CD4-positive, alpha-beta T cell (primary cell): ENCODE measurements around the gene RET. TPM values are rescaled to one million over a fixed set of nuclear protein-coding genes. Genes with fewer than 3 reads are reported as not detected.

Experiments used
- ATAC-seq: fragments of 200-7000 bp; cut with Tn5 transposase; one replicate; pipeline ENCODE4 v1.10.0; 2022; ENCODE audit warnings: mild to moderate bottlenecking; ENCODE audit not compliant: poor library complexity
- CTCF ChIA-PET: fragments of 350-600 bp; sonication (Branson Sonifier 250); formaldehyde crosslinking; loops from one replicate; lab custom pipeline; 2021; ENCODE audit warnings: antibody characterized with exemption, inconsistent platforms; lab: Charles Lee
- POLR2A ChIA-PET: fragments of 350-600 bp; sonication (Branson Sonifier 250); formaldehyde crosslinking; loops from one replicate; lab custom pipeline; 2021; ENCODE audit warnings: antibody characterized with exemption, inconsistent platforms; lab: Charles Lee
- DNase-seq, 14 experiments: peaks; one replicate each; pipeline ENCODE4 v3.0.0-alpha.2; 2013 to 2020; ENCODE audit warnings: mixed read lengths in 2 of 14
- H3K27ac ChIP-seq, 2 donors: one replicate each; pipeline versions ENCODE4 v1.5.1 to v1.7.0; 2013; ENCODE audit warnings: low read length in 2 of 2, low read depth in 1 of 2, mild to moderate bottlenecking in 1 of 2
- H3K27me3 ChIP-seq, 2 experiments: 1 replicate in 1 of 2; 2 replicates in 1 of 2; pipeline versions ENCODE4 v1.6.1 to v1.7.0; 2013; ENCODE audit warnings: low read length in 2 of 2, control low read depth in 1 of 2, mild to moderate bottlenecking in 1 of 2, moderate library complexity in 1 of 2; ENCODE audit not compliant: insufficient read depth in 2 of 2, control insufficient read depth in 1 of 2
- H3K36me3 ChIP-seq: one replicate; pipeline ENCODE4 v1.6.1; 2013; ENCODE audit warnings: low read length, control low read depth; ENCODE audit not compliant: insufficient read depth
- H3K4me1 ChIP-seq: one replicate; pipeline ENCODE4 v1.6.1; 2013; ENCODE audit warnings: low read length, control low read depth; ENCODE audit not compliant: insufficient read depth
- H3K4me3 ChIP-seq: one replicate; pipeline ENCODE4 v1.5.1; 2013; ENCODE audit warnings: mild to moderate bottlenecking, low read length, moderate library complexity
- H3K9me3 ChIP-seq, 2 experiments: 1 replicate in 1 of 2; 2 replicates in 1 of 2; pipeline versions ENCODE4 v1.6.1 to v1.7.0; 2013; ENCODE audit warnings: low read length in 2 of 2, mild to moderate bottlenecking in 2 of 2, control low read depth in 1 of 2, moderate library complexity in 1 of 2; ENCODE audit not compliant: control insufficient read depth in 1 of 2, insufficient read depth in 1 of 2
- H3K27ac Mint-ChIP-seq: one replicate; pipeline ENCODE4 v1.8.0; 2020; ENCODE audit warnings: mixed read lengths
- H3K27me3 Mint-ChIP-seq: one replicate; pipeline ENCODE4 v1.8.0; 2021; ENCODE audit warnings: mixed read lengths
- H3K36me3 Mint-ChIP-seq: one replicate; pipeline ENCODE4 v1.8.0; 2021; ENCODE audit warnings: low read depth, mixed read lengths
- H3K4me1 Mint-ChIP-seq: one replicate; pipeline ENCODE4 v1.8.0; 2021; ENCODE audit warnings: low read depth, mixed read lengths
- H3K4me3 Mint-ChIP-seq: one replicate; pipeline ENCODE4 v1.8.0; 2020; ENCODE audit warnings: mild to moderate bottlenecking, mixed read lengths
- H3K9me3 Mint-ChIP-seq: one replicate; pipeline ENCODE4 v1.8.0; 2020; ENCODE audit warnings: mixed read lengths
- intact Hi-C, 2 experiments: fragments of 100-400 bp; cut with DNase I in 1 of 2; cut with micrococcal nuclease in 1 of 2; formaldehyde crosslinking; loops; one replicate each; pipeline versions ENCODE4 v1.15.1 to v1.9.0; 2023 to 2025; cut with DNase I, micrococcal nuclease
- total RNA-seq, 174 experiments: library from RNA in 2 of 174; stranded (reverse) in 2 of 174; gene quantifications; one replicate each; pipeline ENCODE4 v1.2.3 and lab custom pipeline; 2021 to 2026
- TF ChIP-seq, protein P1 (sequence below): fragments of 200-600 bp; IDR thresholded peaks from one replicate; pipeline ENCODE4 v1.8.0; 2022; ENCODE audit warnings: antibody characterized with exemption, mild to moderate bottlenecking

Gene RET
- total RNA-seq, 2 experiments from 2014 or later = not detected

DNA sequence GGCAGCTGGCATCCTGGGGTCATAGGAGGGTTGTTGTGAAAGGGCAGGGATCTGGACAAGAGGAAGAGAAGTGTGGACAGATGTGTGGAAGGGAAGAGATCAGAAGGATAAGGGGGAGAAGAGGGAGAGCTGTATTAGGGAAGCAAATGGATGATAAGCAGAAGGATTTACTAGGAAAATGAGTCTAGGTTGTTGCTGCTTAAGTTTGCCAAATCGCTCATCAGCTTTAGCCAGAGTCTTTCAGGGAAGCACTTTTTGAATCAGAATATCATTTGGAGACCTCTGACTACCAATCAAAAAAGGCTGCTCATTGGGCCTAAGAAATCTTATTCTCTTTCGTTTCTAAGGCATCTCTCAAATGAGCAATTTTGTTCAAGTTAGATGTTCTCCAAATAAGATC is 58.8 kb downstream of the RET start:
- Histone ChIP-seq H3K9me3 (no peaks in the 10 kb centered on the region), H3K4me1 (peaks cover 17% of the 10 kb centered on the region), H3K27ac (no peak overlapping the region), H3K4me3 (no peak overlapping the region), H3K27me3 (no peaks in the 10 kb centered on the region), H3K36me3 (no peaks in the 10 kb centered on the region)
- no peaks in the 10 kb centered on the region for H3K27me3 Mint-ChIP-seq
- DNase-seq = no peak
- H3K9me3 Mint-ChIP-seq = no peaks in the 10 kb centered on the region
- peaks cover 11% of the 10 kb centered on the region for H3K36me3 Mint-ChIP-seq
- TF ChIP-seq, protein P1, sequence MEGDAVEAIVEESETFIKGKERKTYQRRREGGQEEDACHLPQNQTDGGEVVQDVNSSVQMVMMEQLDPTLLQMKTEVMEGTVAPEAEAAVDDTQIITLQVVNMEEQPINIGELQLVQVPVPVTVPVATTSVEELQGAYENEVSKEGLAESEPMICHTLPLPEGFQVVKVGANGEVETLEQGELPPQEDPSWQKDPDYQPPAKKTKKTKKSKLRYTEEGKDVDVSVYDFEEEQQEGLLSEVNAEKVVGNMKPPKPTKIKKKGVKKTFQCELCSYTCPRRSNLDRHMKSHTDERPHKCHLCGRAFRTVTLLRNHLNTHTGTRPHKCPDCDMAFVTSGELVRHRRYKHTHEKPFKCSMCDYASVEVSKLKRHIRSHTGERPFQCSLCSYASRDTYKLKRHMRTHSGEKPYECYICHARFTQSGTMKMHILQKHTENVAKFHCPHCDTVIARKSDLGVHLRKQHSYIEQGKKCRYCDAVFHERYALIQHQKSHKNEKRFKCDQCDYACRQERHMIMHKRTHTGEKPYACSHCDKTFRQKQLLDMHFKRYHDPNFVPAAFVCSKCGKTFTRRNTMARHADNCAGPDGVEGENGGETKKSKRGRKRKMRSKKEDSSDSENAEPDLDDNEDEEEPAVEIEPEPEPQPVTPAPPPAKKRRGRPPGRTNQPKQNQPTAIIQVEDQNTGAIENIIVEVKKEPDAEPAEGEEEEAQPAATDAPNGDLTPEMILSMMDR = no peak
- H3K27ac Mint-ChIP-seq = peak overlapping the region; percentile 96
- peak overlapping the region; percentile 90 for H3K4me3 Mint-ChIP-seq
- H3K4me1 Mint-ChIP-seq = peaks cover 29% of the 10 kb centered on the region
- ATAC-seq = no peak
- intact Hi-C loops = loop anchor here (2.0 to 10.0 kb wide), 10 partner anchors 29 to 1819 kb away; partner anchors contain the start of genes RASSF4 (in 1 of the 2), ZNF239 (in 1 of the 2), ZNF32 (in 1 of the 2) and ZNF33B (in 1 of the 2)
- ChIA-PET POLR2A (no interaction called here), CTCF (interaction anchor here (1.5 kb wide), 1 partner anchor 69 kb away, joined by 4 read pairs; no protein-coding TSS in a partner anchor)

DNA sequence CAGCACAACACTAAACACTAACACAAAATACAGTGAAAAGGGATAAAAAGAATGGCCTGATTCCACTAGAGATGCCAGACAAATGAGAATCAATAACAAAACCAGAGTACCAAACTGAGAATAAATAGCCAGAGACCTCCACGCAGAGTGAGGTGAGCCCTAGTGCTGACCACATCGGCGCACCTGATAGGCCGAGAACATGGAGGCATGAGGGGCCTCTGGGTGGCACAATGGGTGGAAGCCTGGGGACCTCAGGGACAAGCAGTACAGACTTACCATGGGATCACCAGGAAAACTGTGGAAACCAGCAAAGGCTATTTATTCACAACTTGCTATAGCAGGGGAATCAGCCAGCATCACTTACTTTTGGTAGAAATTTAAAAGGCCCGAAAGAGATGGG is 59.6 kb downstream of the RET start:
- H3K4me1 ChIP-seq = peaks cover 24% of the 10 kb centered on the region
- ATAC-seq (no peak), DNase-seq (no peak)
- H3K9me3 ChIP-seq = no peaks in the 10 kb centered on the region
- no peak overlapping the region for H3K4me3 ChIP-seq
- no peaks in the 10 kb centered on the region for H3K9me3 Mint-ChIP-seq
- H3K4me1 Mint-ChIP-seq = peaks cover 33% of the 10 kb centered on the region
- no peak overlapping the region for H3K27ac ChIP-seq
- ChIA-PET CTCF (interaction anchor here (1.5 to 2.0 kb wide), 2 partner anchors 66 to 68 kb away, joined by 4 to 10 read pairs; no protein-coding TSS in a partner anchor), POLR2A (no interaction called here)
- no peaks in the 10 kb centered on the region for H3K36me3 ChIP-seq
- H3K27me3 Mint-ChIP-seq = no peaks in the 10 kb centered on the region
- TF ChIP-seq, protein P1 = no peak
- H3K4me3 Mint-ChIP-seq = peak overlapping the region; percentile 90
- intact Hi-C loops = loop anchor here (5.0 to 10.0 kb wide), 9 partner anchors 66 to 1818 kb away; partner anchors contain the start of genes RASSF4 (in 1 of the 2), ZNF239 (in 1 of the 2), ZNF32 (in 1 of the 2) and ZNF33B (in 1 of the 2)
- H3K36me3 Mint-ChIP-seq = peaks cover 11% of the 10 kb centered on the region
- H3K27me3 ChIP-seq = no peaks in the 10 kb centered on the region
- peak overlapping the region; percentile 96 for H3K27ac Mint-ChIP-seq

DNA sequence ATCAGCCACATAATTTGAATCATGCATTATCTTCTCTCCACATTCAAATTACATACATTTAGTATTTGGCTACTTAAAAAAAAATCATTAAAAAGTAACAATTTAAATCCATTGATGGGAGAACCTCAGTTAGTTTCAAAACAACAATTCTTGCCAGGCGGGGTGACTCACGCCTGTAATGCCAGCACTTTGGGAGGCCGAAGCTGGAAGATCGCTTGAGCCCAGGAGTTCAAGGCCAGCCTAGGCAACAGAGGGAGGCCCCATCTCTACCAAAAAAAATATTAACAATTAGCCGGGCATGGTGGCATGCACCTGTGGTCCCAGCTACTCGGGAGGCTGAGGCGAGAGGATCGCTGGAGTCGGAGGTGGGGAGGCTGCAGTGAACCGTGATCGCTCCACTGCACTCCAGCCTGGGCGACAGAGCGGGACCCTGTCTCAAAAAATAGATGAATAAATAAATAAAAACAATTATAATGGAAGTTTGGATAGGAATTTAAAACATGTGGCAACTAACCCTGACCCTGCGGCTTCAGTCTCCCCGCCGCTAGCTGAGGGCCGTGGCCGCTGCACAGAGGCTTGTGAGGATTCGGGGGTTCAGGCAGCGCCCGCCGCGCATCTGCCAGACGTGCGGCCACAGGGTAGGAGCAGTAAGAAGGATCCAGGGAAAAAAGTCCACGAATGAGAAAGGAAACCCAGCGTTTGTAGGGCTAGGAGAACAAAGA is 60.3 kb downstream of the RET start:
- Histone ChIP-seq H3K4me1 (peaks cover 30% of the 10 kb centered on the region), H3K27ac (peak overlapping the region; percentile 71 to 82), H3K4me3 (peak overlapping the region; percentile 64), H3K27me3 (no peaks in the 10 kb centered on the region), H3K36me3 (no peaks in the 10 kb centered on the region), H3K9me3 (no peaks in the 10 kb centered on the region)
- POLR2A ChIA-PET = interaction anchor here (1.0 to 3.9 kb wide), 10 partner anchors 9 to 437 kb away, joined by 3 to 41 read pairs (median 8); partner anchors contain the start of genes BMS1, ZNF239 and ZNF487
- H3K4me3 Mint-ChIP-seq = peak overlapping the region; percentile 90
- H3K4me1 Mint-ChIP-seq = peaks cover 37% of the 10 kb centered on the region
- no peak for ATAC-seq
- DNase-seq = no peak
- H3K27me3 Mint-ChIP-seq = no peaks in the 10 kb centered on the region
- no peaks in the 10 kb centered on the region for H3K9me3 Mint-ChIP-seq
- CTCF ChIA-PET = interaction anchor here (1.5 to 2.0 kb wide), 2 partner anchors 65 to 68 kb away, joined by 4 to 10 read pairs; no protein-coding TSS in a partner anchor
- peaks cover 11% of the 10 kb centered on the region for H3K36me3 Mint-ChIP-seq
- H3K27ac Mint-ChIP-seq = peak overlapping the region; percentile 96
- intact Hi-C loops = loop anchor here (5.0 to 10.0 kb wide), 9 partner anchors 65 to 1818 kb away; partner anchors contain the start of genes RASSF4 (in 1 of the 2), ZNF239 (in 1 of the 2), ZNF32 (in 1 of the 2) and ZNF33B (in 1 of the 2)
- TF ChIP-seq, protein P1 = no peak
